Stimulated activated CD4-positive, alpha-beta T cell treated with anti-CD3 and anti-CD28 coated beads, Interleukin-1b, Interleukin-23, amount 100 ng/mL, for 48 hours (primary cell): ENCODE measurements around the gene DDX11.
"Not testable (repeated sequence)": the region's sequence is repeated elsewhere in the genome, so short reads cannot be mapped to it uniquely, and the experiment has no call there.

ENCODE experiments used
- DNase-seq: peaks from one replicate; pipeline ENCODE4 v3.0.0-alpha.2; 2020

DDX11 gene

GRCh38 chr12:31127209-31127848, 53.7 kb downstream of the DDX11 start:
- not testable (repeated sequence) for DNase-seq

GRCh38 chr12:31136581-31136980, 62.9 kb downstream of the DDX11 start:
- DNase-seq = not testable (repeated sequence)

DNA sequence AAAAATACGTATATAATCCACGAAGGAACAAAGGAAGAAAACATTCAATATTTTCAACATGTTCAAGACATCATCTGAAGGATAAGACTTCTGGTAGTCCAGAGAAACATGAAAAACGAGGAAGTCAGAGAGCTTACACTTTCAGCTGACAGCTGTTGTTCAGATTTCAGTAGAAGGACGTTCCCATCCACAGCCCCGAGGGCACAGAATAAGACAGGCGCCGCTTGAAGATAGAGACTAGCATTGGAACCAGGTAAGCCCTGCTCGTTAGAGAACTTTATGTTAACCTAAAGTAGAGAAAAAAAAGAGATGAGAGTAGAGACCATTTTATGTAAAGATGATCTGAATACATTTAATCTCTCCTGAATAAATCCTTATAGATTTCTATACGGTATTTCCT, 71.1 kb downstream of the DDX11 start:
- DNase-seq = not testable (repeated sequence)

DNA sequence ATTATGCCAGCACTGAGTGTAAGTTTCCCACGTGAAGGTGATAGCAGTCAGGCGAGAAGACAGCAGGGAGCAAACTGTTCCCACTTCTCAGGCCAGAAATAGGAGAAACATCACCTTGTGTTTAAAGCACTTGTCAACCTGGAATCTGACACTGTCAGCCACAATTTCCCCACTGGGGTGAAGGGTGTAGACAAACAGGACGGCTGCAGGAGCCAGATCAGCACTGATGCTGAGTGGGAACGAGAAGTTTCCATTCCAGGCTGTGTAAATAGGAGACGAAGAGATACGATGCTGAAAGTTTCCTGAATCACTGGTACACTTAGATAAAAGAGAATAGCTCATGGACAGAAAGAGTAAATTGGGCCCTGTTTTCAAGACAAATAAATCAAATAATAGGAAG, 71.6 kb downstream of the DDX11 start:
- not testable (repeated sequence) for DNase-seq

- DNase-seq = not testable (repeated sequence)
These were observed 73.8 kb downstream of the DDX11 start for GRCh38 chr12:31147415-31147814.

- not testable (repeated sequence) for DNase-seq
These were observed 77.1 kb downstream of the DDX11 start for GRCh38 chr12:31150766-31151165.
